ENCODE results near the gene DHRS7B. TPM values are rescaled to one million over a fixed set of nuclear protein-coding genes. Genes with fewer than 3 reads are reported as not detected.

The DHRS7B gene
- polyA plus RNA-seq, 1 donor from 2014 or later, result 35.8 TPM

DNA sequence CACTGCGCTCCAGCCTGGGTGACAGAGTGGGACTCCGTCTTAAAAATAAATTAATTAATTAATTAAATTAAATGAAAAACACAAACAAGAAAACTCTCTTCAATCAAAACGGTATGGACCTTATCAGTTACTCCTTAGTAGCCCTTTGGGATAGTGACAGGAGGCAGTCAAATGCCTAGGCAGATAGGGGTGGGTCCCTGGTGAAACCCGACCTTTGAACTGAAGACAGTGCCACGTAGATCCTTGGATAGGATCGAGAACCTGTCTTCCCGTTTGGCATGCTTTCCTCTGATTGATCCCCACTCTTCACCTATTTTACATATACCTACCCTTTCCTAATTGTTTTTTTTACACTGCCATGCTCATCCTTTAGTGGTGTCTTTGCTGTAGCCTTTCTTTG lies 22.2 kb upstream of the DHRS7B start:
- no peaks in the 10 kb centered on the region for H3K27me3 ChIP-seq (ENCODE audit: insufficient read depth, low read depth, low read length)

DNA sequence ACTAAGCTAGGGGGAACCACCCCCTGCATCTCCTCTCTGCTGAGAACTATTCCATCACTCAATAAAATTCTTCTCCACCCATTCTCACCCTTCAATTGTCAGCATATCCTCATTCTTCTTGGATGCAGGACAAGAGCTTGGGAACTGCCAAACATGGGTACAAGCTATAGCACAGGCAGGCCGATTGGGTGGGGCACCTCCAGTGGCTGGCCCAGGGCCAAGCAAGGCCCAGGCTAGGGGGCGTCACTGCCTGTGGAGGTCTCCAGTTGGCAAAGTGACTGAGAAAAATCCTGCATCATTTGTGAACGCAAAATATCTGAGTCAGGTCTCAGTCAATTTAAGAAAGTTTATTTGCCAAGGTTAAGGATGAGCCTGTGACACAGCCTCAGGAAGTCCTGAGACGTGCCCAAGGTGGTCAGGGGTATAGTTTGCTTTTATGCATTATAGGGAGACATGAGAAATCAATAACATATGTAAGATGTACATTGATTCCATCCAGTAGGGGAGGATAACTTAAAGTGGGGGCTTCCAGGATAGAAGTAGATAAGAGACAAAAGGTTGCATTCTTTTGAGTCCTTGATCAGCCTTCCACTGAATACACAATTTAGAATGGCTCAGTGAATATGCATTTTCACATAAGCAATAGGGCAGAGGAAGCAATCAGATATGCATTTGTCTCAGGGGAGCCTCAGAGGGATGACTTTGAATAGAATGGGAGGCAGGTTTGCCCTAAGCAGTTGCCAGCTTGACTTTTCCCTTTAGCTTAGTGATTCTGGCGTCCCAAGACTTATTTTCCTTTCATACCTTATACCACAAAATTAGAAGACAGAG lies 21.5 kb upstream of the DHRS7B start:
- H3K27me3 ChIP-seq (ENCODE audit: insufficient read depth, low read depth, low read length), result no peaks in the 10 kb centered on the region
- no peaks in the 10 kb centered on the region for H3F3A ChIP-seq (ENCODE audit: insufficient read depth, low read length, poor library complexity, severe bottlenecking)
- H4K20me1 ChIP-seq (ENCODE audit: insufficient read depth), result no peaks in the 10 kb centered on the region
- no peaks in the 10 kb centered on the region for H3K36me3 ChIP-seq (ENCODE audit: insufficient read depth, low read length)
- H3K4me3 ChIP-seq (ENCODE audit: low read length), result no peak overlapping the region
- H2AFZ ChIP-seq (ENCODE audit: low read depth, low read length), result no peak overlapping the region
- no peaks in the 10 kb centered on the region for H3K79me2 ChIP-seq (replicated peaks; ENCODE audit: insufficient read depth, low read length)
- H3K9ac ChIP-seq (ENCODE audit: low read length), result no peak overlapping the region
- H3K9me3 ChIP-seq (ENCODE audit: low read length), result no peaks in the 10 kb centered on the region
- no peak overlapping the region for H3K4me2 ChIP-seq (ENCODE audit: low read length)
- no peaks in the 10 kb centered on the region for H3K9me2 ChIP-seq (ENCODE audit: insufficient read depth, low read length)
- H3K27ac ChIP-seq (ENCODE audit: low read length), result no peak overlapping the region
- TF ChIP-seq REST (IDR thresholded peaks at IDR 0.05; ENCODE audit: borderline replicate concordance) (no peak), SMC3 (conservative IDR thresholded peaks at IDR 0.05; ENCODE audit: poor library complexity) (no peak), EZH2 (IDR thresholded peaks at IDR 0.05; ENCODE audit: borderline replicate concordance, insufficient read depth, low read length, poor library complexity, severe bottlenecking) (no peak), TAF1 (IDR thresholded peaks at IDR 0.05; ENCODE audit: low read depth) (no peak), POLR2AphosphoS5 (IDR thresholded peaks at IDR 0.05) (no peak), RAD21 (conservative IDR thresholded peaks at IDR 0.05) (no peak), EP300 (conservative IDR thresholded peaks at IDR 0.05; ENCODE audit: poor library complexity, severe bottlenecking) (no peak), MXI1 (conservative IDR thresholded peaks at IDR 0.05; ENCODE audit: poor library complexity, severe bottlenecking) (no peak)

More for the DNA sequence above, 22.2 kb upstream of the DHRS7B start:
- H3K27ac ChIP-seq (ENCODE audit: low read length), result no peak overlapping the region
- H3F3A ChIP-seq (ENCODE audit: insufficient read depth, low read length, poor library complexity, severe bottlenecking), result no peaks in the 10 kb centered on the region
- H3K9me3 ChIP-seq (ENCODE audit: low read length), result no peaks in the 10 kb centered on the region
- no peaks in the 10 kb centered on the region for H3K79me2 ChIP-seq (replicated peaks; ENCODE audit: insufficient read depth, low read length)
- no peak overlapping the region for H3K4me2 ChIP-seq (ENCODE audit: low read length)
- H2AFZ ChIP-seq (ENCODE audit: low read depth, low read length), result no peak overlapping the region
- H3K9ac ChIP-seq (ENCODE audit: low read length), result no peak overlapping the region
- H3K36me3 ChIP-seq (ENCODE audit: insufficient read depth, low read length), result no peaks in the 10 kb centered on the region
- no peak overlapping the region for H3K4me3 ChIP-seq (ENCODE audit: low read length)
- TF ChIP-seq REST (IDR thresholded peaks at IDR 0.05; ENCODE audit: borderline replicate concordance), result no peak
- no peak for TF ChIP-seq EZH2 (IDR thresholded peaks at IDR 0.05; ENCODE audit: borderline replicate concordance, insufficient read depth, low read length, poor library complexity, severe bottlenecking)
- no peak for TF ChIP-seq SMC3 (conservative IDR thresholded peaks at IDR 0.05; ENCODE audit: poor library complexity)
- no peak for TF ChIP-seq POLR2AphosphoS5 (IDR thresholded peaks at IDR 0.05)
- TF ChIP-seq MXI1 (conservative IDR thresholded peaks at IDR 0.05; ENCODE audit: poor library complexity, severe bottlenecking), result no peak
- TF ChIP-seq, protein P1, sequence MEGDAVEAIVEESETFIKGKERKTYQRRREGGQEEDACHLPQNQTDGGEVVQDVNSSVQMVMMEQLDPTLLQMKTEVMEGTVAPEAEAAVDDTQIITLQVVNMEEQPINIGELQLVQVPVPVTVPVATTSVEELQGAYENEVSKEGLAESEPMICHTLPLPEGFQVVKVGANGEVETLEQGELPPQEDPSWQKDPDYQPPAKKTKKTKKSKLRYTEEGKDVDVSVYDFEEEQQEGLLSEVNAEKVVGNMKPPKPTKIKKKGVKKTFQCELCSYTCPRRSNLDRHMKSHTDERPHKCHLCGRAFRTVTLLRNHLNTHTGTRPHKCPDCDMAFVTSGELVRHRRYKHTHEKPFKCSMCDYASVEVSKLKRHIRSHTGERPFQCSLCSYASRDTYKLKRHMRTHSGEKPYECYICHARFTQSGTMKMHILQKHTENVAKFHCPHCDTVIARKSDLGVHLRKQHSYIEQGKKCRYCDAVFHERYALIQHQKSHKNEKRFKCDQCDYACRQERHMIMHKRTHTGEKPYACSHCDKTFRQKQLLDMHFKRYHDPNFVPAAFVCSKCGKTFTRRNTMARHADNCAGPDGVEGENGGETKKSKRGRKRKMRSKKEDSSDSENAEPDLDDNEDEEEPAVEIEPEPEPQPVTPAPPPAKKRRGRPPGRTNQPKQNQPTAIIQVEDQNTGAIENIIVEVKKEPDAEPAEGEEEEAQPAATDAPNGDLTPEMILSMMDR (IDR thresholded peaks at IDR 0.05; ENCODE audit: poor library complexity, severe bottlenecking), result no peak
- no peak for TF ChIP-seq EP300 (conservative IDR thresholded peaks at IDR 0.05; ENCODE audit: poor library complexity, severe bottlenecking)
- TF ChIP-seq RAD21 (conservative IDR thresholded peaks at IDR 0.05), result no peak
- no peak for TF ChIP-seq TAF1 (IDR thresholded peaks at IDR 0.05; ENCODE audit: low read depth)
- no peaks in the 10 kb centered on the region for H4K20me1 ChIP-seq (ENCODE audit: insufficient read depth)
- no peaks in the 10 kb centered on the region for H3K9me2 ChIP-seq (ENCODE audit: insufficient read depth, low read length)
